ENCODE data around the gene KCNMB3. TPM values are rescaled to one million over a fixed set of nuclear protein-coding genes. Genes with fewer than 3 reads are reported as not detected.

The KCNMB3 gene
- polyA plus RNA-seq, 1 donor from 2014 or later = 0.16 TPM

GRCh38 chr3:179264449-179264848, 13.5 kb upstream of the KCNMB3 start:
- Histone ChIP-seq H3K4me3 (ENCODE audit: low read length) (no peak overlapping the region), H3K9me2 (ENCODE audit: insufficient read depth, low read length) (no peaks in the 10 kb centered on the region), H3K9me3 (ENCODE audit: low read length) (no peaks in the 10 kb centered on the region), H3K9ac (ENCODE audit: low read length) (no peak overlapping the region), H3K36me3 (ENCODE audit: insufficient read depth, low read length) (no peaks in the 10 kb centered on the region), H3K27ac (ENCODE audit: low read length) (no peak overlapping the region), H4K20me1 (ENCODE audit: insufficient read depth) (no peaks in the 10 kb centered on the region), H3K27me3 (ENCODE audit: insufficient read depth, low read depth, low read length) (no peaks in the 10 kb centered on the region), H2AFZ (ENCODE audit: low read depth, low read length) (no peak overlapping the region), H3K4me2 (ENCODE audit: low read length) (no peak overlapping the region), H3F3A (ENCODE audit: insufficient read depth, low read length, poor library complexity, severe bottlenecking) (no peaks in the 10 kb centered on the region), H3K79me2 (replicated peaks; ENCODE audit: insufficient read depth, low read length) (no peaks in the 10 kb centered on the region)
- no peak for TF ChIP-seq RAD21 (conservative IDR thresholded peaks at IDR 0.05)
- TF ChIP-seq REST (IDR thresholded peaks at IDR 0.05; ENCODE audit: borderline replicate concordance) = no peak
- TF ChIP-seq EP300 (conservative IDR thresholded peaks at IDR 0.05; ENCODE audit: poor library complexity, severe bottlenecking) = no peak
- no peak for TF ChIP-seq SMC3 (conservative IDR thresholded peaks at IDR 0.05; ENCODE audit: poor library complexity)
- TF ChIP-seq MXI1 (conservative IDR thresholded peaks at IDR 0.05; ENCODE audit: poor library complexity, severe bottlenecking) = no peak
- no peak for TF ChIP-seq EZH2 (IDR thresholded peaks at IDR 0.05; ENCODE audit: borderline replicate concordance, insufficient read depth, low read length, poor library complexity, severe bottlenecking)
- no peak for TF ChIP-seq CTCF (IDR thresholded peaks at IDR 0.05; ENCODE audit: poor library complexity, severe bottlenecking)
- TF ChIP-seq POLR2AphosphoS5 (IDR thresholded peaks at IDR 0.05) = no peak
- no peak for TF ChIP-seq TAF1 (IDR thresholded peaks at IDR 0.05; ENCODE audit: low read depth)

GRCh38 chr3:179263134-179263533, 12.2 kb upstream of the KCNMB3 start:
- Histone ChIP-seq H3K4me2 (ENCODE audit: low read length) (no peak overlapping the region), H3K27ac (ENCODE audit: low read length) (no peak overlapping the region), H3K4me3 (ENCODE audit: low read length) (no peak overlapping the region), H4K20me1 (ENCODE audit: insufficient read depth) (no peaks in the 10 kb centered on the region), H3K9me2 (ENCODE audit: insufficient read depth, low read length) (no peaks in the 10 kb centered on the region), H3K27me3 (ENCODE audit: insufficient read depth, low read depth, low read length) (no peaks in the 10 kb centered on the region), H3K9ac (ENCODE audit: low read length) (no peak overlapping the region), H3K79me2 (replicated peaks; ENCODE audit: insufficient read depth, low read length) (no peaks in the 10 kb centered on the region), H2AFZ (ENCODE audit: low read depth, low read length) (no peak overlapping the region), H3F3A (ENCODE audit: insufficient read depth, low read length, poor library complexity, severe bottlenecking) (no peaks in the 10 kb centered on the region), H3K36me3 (ENCODE audit: insufficient read depth, low read length) (no peaks in the 10 kb centered on the region), H3K9me3 (ENCODE audit: low read length) (no peaks in the 10 kb centered on the region)
- TF ChIP-seq CTCF (IDR thresholded peaks at IDR 0.05; ENCODE audit: poor library complexity, severe bottlenecking) (no peak), POLR2AphosphoS5 (IDR thresholded peaks at IDR 0.05) (no peak), EP300 (conservative IDR thresholded peaks at IDR 0.05; ENCODE audit: poor library complexity, severe bottlenecking) (no peak), TAF1 (IDR thresholded peaks at IDR 0.05; ENCODE audit: low read depth) (no peak), REST (IDR thresholded peaks at IDR 0.05; ENCODE audit: borderline replicate concordance) (no peak), SMC3 (conservative IDR thresholded peaks at IDR 0.05; ENCODE audit: poor library complexity) (no peak), EZH2 (IDR thresholded peaks at IDR 0.05; ENCODE audit: borderline replicate concordance, insufficient read depth, low read length, poor library complexity, severe bottlenecking) (no peak), MXI1 (conservative IDR thresholded peaks at IDR 0.05; ENCODE audit: poor library complexity, severe bottlenecking) (no peak), RAD21 (conservative IDR thresholded peaks at IDR 0.05) (no peak)

All from neural cell (in vitro differentiated cells).